Colonic mucosa (tissue), 4 donors: Measurements from ENCODE around the gene CLEC4G. TPM values are rescaled to one million over a fixed set of nuclear protein-coding genes. Genes with fewer than 3 reads are reported as not detected.

Experiments
- DNase-seq: peaks from one replicate; pipeline ENCODE4 v3.0.0-alpha.2; 2020
- H3K27ac ChIP-seq: fragments of 200-600 bp; one replicate; pipeline ENCODE4 v1.8.0; 2021
- H3K27me3 ChIP-seq: fragments of 200-600 bp; one replicate; pipeline ENCODE4 v1.8.0; 2021
- H3K36me3 ChIP-seq: fragments of 200-600 bp; one replicate; pipeline ENCODE4 v1.8.0; 2021
- H3K4me1 ChIP-seq: fragments of 200-600 bp; one replicate; pipeline ENCODE4 v1.8.0; 2021; ENCODE audit warnings: mild to moderate bottlenecking
- H3K4me3 ChIP-seq: fragments of 200-600 bp; one replicate; pipeline ENCODE4 v1.8.0; 2021
- H3K9ac ChIP-seq, 2 donors: one replicate each; pipeline ENCODE4 v1.7.0; 2013; ENCODE audit warnings: control low read depth in 2 of 2, low read depth in 2 of 2, low read length in 2 of 2
- H3K9me3 ChIP-seq: fragments of 200-600 bp; one replicate; pipeline ENCODE4 v1.8.0; 2021
- CTCF ChIP-seq: fragments of 200-600 bp; IDR thresholded peaks from one replicate; pipeline ENCODE4 v1.8.0; 2022; ENCODE audit warnings: antibody characterized with exemption, mild to moderate bottlenecking
- intact Hi-C: fragments of 100-400 bp; cut with DNase I; formaldehyde crosslinking; loops from one replicate; pipeline ENCODE4 v1.14.1; 2022
- total RNA-seq, 2 donors: library from RNA; stranded (reverse); fragmentation: NEBNext Ultra II Directional in 1 of 2; extraction: Animal tissue kit (Norgen Biotek cat#: 25700) in 1 of 2; gene quantifications; one replicate each; pipeline ENCODE4 v1.2.1, GENCODE V29; 2021
- donor health status: healthy.
- donor health status: DM: no; HTN: no; CAD: no.
- donor health status: DM: no; HTN: no; CAD: no.

Gene CLEC4G
- total RNA-seq, 2 donors from 2014 or later: 0.17 to 0.53 TPM

DNA sequence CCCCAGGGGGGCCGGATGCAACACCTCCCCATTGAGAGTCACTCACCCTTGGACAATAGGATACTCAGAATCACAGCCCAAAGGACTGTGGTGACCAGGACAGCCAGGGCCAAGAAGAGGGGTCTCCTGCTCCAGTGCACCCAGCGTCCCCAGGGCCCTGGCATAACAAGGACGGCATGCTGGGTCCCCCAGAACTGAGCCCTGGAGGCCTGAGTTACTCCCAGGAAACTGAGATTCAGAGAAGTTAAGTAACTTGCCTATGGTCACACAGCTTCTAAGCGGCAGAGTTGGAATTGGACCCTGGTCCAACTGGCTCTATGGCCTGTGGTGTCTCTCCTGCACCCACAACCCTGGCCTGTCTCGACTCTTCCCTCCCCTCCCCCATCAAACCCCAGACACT, 295 bp downstream of the CLEC4G start:
- intact Hi-C loops: no loop called here
- DNase-seq: no peak
- Histone ChIP-seq H3K27ac (no peak overlapping the region), H3K9me3 (no peaks in the 10 kb centered on the region), H3K4me1 (no peaks in the 10 kb centered on the region), H3K27me3 (peaks cover 15% of the 10 kb centered on the region), H3K4me3 (no peak overlapping the region), H3K9ac (no peak overlapping the region), H3K36me3 (no peaks in the 10 kb centered on the region)
- TF ChIP-seq CTCF: no peak

DNA sequence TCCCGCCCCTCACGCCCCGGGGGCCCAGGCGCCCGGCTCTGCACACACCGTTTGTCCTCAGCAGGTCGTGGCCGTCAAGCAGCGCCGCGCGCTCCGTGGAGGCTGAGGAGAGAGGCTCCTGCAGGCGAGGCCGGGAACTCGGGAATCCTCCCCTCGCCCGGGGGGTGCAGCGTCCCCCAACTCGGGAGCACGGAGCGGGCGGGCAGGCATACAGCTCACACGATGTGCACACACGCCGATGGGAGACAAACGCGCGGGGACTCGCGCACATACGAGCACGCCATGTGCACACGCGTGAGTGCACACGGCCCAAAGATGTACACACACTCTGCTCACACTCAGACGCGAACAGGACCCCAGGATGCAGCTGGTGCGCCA, 703 bp downstream of the CLEC4G start:
- no peaks in the 10 kb centered on the region for H3K36me3 ChIP-seq
- H3K4me1 ChIP-seq: no peaks in the 10 kb centered on the region
- H3K9ac ChIP-seq: no peak overlapping the region
- peaks cover 15% of the 10 kb centered on the region for H3K27me3 ChIP-seq
- no peak overlapping the region for H3K4me3 ChIP-seq
- no peak for TF ChIP-seq CTCF
- intact Hi-C loops: no loop called here
- no peak for DNase-seq
- H3K27ac ChIP-seq: no peak overlapping the region
- H3K9me3 ChIP-seq: no peaks in the 10 kb centered on the region

- H3K9ac ChIP-seq: no peak overlapping the region
- H3K4me3 ChIP-seq: no peak overlapping the region
- no peak overlapping the region for H3K27ac ChIP-seq
- no peak for DNase-seq
- no peak for TF ChIP-seq CTCF
- intact Hi-C loops: no loop called here
- H3K27me3 ChIP-seq: peaks cover 15% of the 10 kb centered on the region
- H3K4me1 ChIP-seq: no peaks in the 10 kb centered on the region
- no peaks in the 10 kb centered on the region for H3K36me3 ChIP-seq
- no peaks in the 10 kb centered on the region for H3K9me3 ChIP-seq
Observed at GRCh38 chr19:7730286-7731217, 1.4 kb downstream of the CLEC4G start.

DNA sequence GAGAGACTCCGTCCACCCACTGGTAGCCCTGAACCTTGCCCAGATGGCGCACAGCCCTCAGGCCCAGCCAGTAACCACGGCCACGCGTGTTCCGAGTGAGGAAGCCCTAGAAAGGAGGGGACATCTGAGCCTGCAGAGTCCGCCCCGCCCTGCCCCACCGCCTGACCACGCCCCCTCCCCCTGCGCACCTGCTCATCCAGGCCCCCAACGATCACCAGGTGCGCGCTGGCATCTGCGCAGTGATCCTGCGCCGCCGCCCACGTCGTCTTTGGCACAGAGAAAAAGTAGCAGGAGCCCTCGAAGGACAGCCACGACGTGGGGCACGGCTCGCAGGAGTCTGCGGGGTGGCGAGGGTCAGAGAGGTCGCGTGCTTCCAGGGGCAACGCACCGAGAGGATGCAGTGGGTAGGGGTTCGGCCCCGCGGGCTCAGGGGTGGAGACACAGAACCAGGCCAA, 2.1 kb downstream of the CLEC4G start:
- Histone ChIP-seq H3K27me3 (peaks cover 15% of the 10 kb centered on the region), H3K27ac (no peak overlapping the region), H3K4me3 (no peak overlapping the region), H3K4me1 (no peaks in the 10 kb centered on the region), H3K9ac (no peak overlapping the region), H3K9me3 (no peaks in the 10 kb centered on the region), H3K36me3 (no peaks in the 10 kb centered on the region)
- no peak for TF ChIP-seq CTCF
- no peak for DNase-seq
- intact Hi-C loops: no loop called here

- no peak for DNase-seq
- H3K9ac ChIP-seq: no peak overlapping the region
- no peak overlapping the region for H3K27ac ChIP-seq
- no peak overlapping the region for H3K4me3 ChIP-seq
- no peaks in the 10 kb centered on the region for H3K9me3 ChIP-seq
- no peaks in the 10 kb centered on the region for H3K4me1 ChIP-seq
- intact Hi-C loops: no loop called here
- no peaks in the 10 kb centered on the region for H3K36me3 ChIP-seq
- H3K27me3 ChIP-seq: peaks cover 15% of the 10 kb centered on the region
- no peak for TF ChIP-seq CTCF
Observed at GRCh38 chr19:7729211-7729610, 2.7 kb downstream of the CLEC4G start.
